T47D (cell line): ENCODE measurements around the gene BEST2.
"Not testable (repeated sequence)": the region's sequence is repeated elsewhere in the genome, so short reads cannot be mapped to it uniquely, and the experiment has no call there.

Source experiments
- DNase-seq, 2 experiments: peaks; one replicate each; pipeline versions ENCODE4 v3.0.0 to v3.0.0-alpha.2; 2011 to 2012; ENCODE audit warnings: low read depth in 1 of 2, low spot score in 1 of 2
- JUND ChIP-seq: IDR thresholded peaks from 2 replicates; pipeline ENCODE4 v1.6.1; 2012; ENCODE audit warnings: low read depth
- in situ Hi-C: cut with HindIII; loops from 2 replicates; pipeline ENCODE4 v1.10.0; 2016; ENCODE audit warnings: low sequenced_read_pairs, low pct_unique_long_range_greater_than_20kb

Gene BEST2

GRCh38 chr19:12794971-12795381 lies 43.4 kb downstream of the BEST2 start:
- no peak for DNase-seq
- TF ChIP-seq JUND = no peak
- in situ Hi-C loops = no loop called here

- peak in 1 of 2 experiments; percentile 80 for DNase-seq
- TF ChIP-seq JUND = no peak
- in situ Hi-C loops = no loop called here
Observed at GRCh38 chr19:12796146-12797071, 44.8 kb downstream of the BEST2 start.

- in situ Hi-C loops = no loop called here
- DNase-seq = no peak
- TF ChIP-seq JUND = no peak
Observed at GRCh38 chr19:12797141-12797587, 45.6 kb downstream of the BEST2 start.

GRCh38 chr19:12797607-12798006 lies 46.0 kb downstream of the BEST2 start:
- DNase-seq, in situ Hi-C loops: not testable (repeated sequence)

- DNase-seq = no peak
- no peak for TF ChIP-seq JUND
- in situ Hi-C loops = no loop called here
Observed at GRCh38 chr19:12799742-12800465, 48.3 kb downstream of the BEST2 start.

GRCh38 chr19:12800466-12800770 lies 48.8 kb downstream of the BEST2 start:
- in situ Hi-C loops = no loop called here
- TF ChIP-seq JUND = no peak
- DNase-seq = no peak

GRCh38 chr19:12800923-12801465 lies 49.4 kb downstream of the BEST2 start:
- DNase-seq = no peak
- in situ Hi-C loops = no loop called here
- TF ChIP-seq JUND = no peak

- in situ Hi-C loops = no loop called here
- TF ChIP-seq JUND = no peak
- peak; percentile 67 to 88 for DNase-seq
Observed at GRCh38 chr19:12801466-12802266, 50.1 kb downstream of the BEST2 start, which contains the start of the genes PRDX2 and THSD8. Gene PRDX2, minus strand, starts transcription at chr19:12801800. Its CDS starts 539 bp downstream, at chr19:12801261. Gene THSD8, plus strand, starts transcription at chr19:12802069. Its CDS starts 3 bp downstream, at chr19:12802072.

GRCh38 chr19:12802267-12803106 lies 50.9 kb downstream of the BEST2 start:
- DNase-seq = no peak
- in situ Hi-C loops = no loop called here
- no peak for TF ChIP-seq JUND

GRCh38 chr19:12804051-12804450 lies 52.5 kb downstream of the BEST2 start:
- TF ChIP-seq JUND = no peak
- DNase-seq = no peak
- in situ Hi-C loops = no loop called here
